GM19324 (cell line): ENCODE data around the gene HLA-F.

ENCODE experiments used
- ATAC-seq: cut with Tn5 transposase; IDR thresholded peaks from one replicate; pipeline ENCODE4 v1.9.1; 2021; ENCODE audit warnings: mild to moderate bottlenecking, moderate library complexity; ENCODE audit not compliant: unreplicated experiment, low FRiP score

Gene HLA-F

DNA sequence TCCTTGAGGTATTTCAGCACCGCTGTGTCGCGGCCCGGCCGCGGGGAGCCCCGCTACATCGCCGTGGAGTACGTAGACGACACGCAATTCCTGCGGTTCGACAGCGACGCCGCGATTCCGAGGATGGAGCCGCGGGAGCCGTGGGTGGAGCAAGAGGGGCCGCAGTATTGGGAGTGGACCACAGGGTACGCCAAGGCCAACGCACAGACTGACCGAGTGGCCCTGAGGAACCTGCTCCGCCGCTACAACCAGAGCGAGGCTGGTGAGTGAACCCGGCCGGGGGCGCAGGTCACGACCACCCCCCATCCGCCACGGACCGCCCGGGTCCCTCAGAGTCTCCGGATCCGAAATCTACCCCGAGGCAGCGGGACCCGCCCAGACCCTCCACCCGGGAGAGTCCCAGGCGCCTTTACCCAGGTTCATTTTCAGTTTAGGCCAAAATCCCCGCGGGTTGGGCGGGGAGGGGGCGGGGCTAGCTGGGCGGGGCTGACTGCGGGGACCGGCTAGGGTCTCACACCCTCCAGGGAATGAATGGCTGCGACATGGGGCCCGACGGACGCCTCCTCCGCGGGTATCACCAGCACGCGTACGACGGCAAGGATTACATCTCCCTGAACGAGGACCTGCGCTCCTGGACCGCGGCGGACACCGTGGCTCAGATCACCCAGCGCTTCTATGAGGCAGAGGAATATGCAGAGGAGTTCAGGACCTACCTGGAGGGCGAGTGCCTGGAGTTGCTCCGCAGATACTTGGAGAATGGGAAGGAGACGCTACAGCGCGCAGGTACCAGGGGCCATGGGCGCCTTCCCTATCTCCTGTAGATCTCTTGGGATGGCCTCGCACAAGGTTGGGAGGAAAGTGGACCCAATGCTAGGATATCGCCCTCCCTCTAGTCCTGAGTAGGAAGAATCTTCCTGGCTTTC, 693 bp downstream of the HLA-F start:
- peak; percentile 33 for ATAC-seq

DNA sequence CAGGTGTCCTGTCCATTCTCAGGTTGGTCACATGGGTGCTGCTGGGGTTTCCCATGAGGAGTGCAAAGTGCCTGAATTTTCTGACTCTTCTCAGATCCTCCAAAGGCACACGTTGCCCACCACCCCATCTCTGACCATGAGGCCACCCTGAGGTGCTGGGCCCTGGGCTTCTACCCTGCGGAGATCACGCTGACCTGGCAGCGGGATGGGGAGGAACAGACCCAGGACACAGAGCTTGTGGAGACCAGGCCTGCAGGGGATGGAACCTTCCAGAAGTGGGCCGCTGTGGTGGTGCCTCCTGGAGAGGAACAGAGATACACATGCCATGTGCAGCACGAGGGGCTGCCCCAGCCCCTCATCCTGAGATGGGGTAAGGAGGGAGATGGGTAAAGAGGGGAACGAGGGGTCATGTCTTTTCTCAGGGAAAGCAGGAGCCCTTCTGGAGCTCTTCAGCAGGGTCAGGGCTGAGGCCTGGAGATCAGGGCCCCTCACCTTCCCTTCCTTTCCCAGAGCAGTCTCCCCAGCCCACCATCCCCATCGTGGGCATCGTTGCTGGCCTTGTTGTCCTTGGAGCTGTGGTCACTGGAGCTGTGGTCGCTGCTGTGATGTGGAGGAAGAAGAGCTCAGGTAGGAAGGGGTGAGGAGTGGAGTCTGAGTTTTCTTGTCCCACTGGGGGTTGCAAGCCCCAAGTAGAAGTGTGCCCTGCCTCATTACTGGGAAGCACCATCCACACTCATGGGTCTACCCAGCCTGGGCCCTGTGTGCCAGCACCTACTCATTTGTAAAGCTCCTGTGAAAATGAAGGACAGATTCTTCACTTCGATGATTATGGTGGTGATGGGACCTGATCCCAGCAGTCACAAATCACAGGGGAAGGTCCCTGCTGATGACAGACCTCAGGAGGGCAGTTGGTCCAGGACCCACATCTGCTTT, 2.0 kb downstream of the HLA-F start:
- ATAC-seq, result no peak

DNA sequence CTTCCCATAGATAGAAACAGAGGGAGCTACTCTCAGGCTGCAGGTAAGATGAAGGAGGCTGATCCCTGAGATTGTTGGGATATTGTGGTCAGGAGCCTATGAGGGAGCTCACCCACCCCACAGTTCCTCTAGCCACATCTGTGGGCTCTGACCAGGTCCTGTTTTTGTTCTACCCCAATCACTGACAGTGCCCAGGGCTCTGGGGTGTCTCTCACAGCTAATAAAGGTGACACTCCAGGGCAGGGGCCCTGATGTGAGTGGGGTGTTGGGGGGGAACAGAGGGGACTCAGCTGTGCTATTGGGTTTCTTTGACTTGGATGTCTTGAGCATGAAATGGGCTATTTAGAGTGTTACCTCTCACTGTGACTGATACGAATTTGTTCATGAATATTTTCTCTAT, 2.8 kb downstream of the HLA-F start:
- ATAC-seq, result no peak

DNA sequence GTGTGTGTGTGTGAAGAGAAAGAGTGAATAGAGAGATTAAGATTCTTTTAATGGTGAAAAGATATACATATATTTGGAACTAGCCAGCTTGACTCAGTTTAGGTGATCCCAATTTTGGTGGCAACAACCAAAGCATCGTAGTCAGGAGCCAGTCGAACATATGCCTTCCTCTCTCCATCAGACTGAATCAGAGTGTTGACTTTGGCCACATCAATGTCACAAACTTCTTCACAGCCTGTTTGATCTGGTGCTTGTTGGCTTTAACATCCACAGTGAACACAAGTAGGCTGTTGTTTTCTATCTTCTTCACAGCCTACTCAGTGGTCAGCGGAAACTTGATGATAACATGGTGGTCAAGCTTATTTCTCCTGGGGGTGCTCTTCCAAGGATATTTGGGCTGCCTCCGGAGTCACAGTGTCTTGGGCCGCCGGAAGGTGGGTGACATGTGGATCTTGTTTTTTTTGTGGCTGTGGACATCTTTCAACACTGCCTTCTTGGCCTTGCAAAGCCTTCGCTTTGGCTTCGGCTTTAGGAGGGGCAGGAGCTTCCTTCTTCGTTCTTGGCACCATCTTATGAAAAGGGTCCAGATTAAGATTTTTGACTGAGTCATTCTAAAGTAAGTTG, 3.4 kb downstream of the HLA-F start:
- no peak for ATAC-seq

DNA sequence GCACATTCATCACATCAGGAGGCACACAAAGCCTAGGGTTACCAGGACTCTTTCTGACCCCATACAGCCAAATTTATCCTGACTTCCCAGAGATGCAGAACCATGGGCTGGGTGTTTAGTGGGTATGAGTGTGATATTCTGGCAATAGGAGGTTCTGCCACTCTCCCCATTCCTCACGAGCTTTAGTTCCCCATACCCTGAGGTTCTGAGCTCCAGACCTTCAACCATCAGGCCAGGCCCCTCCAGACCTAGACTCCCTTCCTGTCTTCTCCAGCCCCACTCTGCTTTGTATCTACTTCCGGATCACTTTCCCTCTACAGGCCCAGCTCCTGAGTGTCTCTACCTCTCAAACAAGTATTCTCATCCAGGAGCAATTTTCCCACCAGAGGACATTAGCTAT, 4.4 kb downstream of the HLA-F start:
- ATAC-seq, result no peak

DNA sequence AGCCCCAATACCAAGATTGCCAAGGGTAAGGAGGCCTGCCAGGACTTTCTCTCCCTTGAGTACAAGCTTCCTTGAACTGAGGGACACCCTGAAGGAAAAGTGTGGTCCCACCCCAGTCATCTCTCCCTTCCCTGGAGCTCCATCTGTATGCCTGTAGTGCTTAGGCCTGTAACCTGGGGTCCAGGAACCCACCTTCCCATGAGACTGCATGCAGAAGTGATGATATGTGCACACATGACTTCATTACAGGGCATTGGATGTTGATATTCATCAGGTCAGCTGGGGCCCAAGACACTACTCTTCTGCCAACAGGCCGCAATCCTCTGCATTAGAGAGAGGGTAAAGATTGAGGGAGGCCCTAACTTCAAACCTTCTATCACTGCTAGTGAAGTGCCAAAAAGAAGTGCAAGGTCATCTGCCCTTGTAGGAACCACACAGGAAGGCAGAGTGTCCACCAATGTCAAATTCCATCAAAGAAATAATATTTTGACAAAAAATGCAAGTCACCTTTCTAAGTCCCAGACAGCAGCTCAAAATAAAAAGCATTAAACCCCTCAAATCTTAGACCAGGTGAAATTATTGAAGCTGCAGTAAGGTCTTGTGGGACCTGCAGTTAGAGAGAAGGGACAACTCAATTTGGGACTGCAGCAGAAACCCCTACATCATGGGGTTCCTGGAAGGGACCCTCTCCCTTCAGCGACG, 5.1 kb downstream of the HLA-F start:
- ATAC-seq, result no peak

DNA sequence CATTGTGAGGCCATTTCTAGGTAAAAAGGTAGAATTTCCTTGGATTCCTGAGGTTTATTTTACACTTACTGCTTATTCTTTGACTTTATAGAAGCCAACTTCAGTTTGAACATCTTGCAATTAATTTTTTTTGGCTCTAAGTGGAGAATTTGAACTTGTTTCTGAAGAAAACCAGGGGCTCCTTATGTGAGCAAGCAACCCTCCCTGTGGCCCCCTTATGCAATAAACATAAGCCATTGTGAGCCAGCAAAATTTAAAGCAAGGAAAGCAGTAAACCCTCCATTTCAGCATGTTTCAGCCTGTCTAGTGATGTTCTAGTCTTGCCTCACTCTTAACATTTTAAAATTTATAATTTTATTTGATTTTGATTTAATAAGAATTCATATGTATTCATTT, 5.6 kb downstream of the HLA-F start:
- no peak for ATAC-seq

DNA sequence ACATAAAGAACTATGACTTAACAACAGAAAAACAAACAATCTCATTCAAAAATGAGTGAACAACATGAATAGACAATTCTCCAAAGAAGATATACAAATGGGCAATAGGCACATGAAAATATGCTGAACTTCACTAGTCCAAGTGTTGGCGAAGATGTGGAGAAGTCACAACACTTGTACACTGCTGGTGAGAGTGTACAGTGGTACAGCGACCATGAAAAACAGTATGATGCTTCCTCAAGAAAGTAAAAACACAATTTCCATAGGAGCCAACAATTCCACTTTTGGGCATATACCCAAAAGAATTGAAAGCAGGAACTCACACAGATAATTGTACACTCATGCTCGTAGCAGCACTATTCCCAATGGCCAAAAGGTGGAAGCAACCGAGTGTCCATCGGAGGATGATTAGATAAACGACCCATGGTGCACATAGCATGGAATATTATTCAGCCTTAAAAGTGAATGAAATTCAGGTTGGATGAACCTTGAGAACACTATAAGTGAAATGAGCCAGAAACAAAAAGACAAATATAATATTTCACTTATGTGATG, 6.6 kb downstream of the HLA-F start:
- ATAC-seq, result no peak

DNA sequence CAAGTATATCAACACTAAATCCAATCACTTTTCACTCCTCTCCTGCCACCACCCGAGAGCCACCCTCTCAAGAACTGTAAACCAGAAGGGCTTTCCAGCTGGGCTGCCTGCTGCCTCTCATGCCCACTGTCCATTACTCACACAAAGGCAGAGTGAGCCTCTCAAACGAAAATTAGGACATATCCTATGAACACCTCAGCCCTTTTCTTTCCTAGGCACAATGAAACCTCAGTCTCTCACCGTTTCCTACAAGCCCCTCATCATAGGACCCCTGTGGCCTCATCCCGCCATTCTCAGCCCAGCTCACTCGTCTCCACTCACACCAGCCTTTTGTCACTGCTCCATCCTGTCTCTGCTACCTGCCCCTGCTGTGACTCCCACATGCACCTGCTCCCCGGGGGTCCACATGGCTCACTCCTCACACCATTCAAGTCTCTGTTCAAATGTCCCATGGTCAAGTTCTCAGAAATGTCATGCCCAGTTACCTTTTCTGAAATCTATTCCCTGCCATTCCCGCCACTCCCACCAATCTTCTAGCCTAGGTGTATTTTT, 7.4 kb downstream of the HLA-F start:
- no peak for ATAC-seq

DNA sequence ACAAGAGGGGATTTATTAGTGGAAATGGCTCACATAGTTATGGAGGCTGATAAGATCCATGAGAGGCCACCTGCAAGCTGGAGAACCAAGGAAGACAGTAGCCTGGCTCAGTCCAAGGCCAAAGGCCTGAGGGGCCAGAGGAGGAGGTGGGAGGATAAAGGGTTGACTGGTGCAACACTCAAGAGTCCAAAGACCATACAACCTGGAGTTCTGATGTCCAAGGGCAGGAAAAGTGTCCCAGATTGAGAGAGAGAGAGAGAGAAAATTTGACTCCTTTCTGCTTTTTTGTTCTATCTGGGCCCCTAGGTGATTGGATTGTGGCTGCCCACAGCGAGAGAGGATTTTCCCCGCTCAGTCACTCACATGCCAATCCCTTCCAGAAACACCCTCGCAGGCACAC, 8.0 kb downstream of the HLA-F start:
- no peak for ATAC-seq

DNA sequence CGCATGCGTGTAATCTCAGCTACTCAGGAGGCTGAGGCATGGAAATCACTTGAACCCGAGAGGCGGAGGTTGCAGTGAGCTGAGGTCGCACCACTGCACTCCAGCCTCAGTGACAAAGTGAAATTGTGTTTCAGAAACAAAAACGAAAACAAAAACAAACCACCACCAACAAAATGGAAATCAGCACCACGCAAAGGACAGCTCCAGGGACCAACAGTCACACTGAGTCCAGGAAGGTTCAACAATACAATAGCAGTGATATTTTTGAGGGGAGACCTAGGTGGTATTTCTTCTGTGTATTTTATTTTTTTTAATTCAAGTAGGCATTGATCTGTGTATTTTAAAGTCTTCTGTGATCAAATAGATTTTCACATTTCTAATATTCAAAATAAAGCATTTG, 9.8 kb downstream of the HLA-F start:
- no peak for ATAC-seq

DNA sequence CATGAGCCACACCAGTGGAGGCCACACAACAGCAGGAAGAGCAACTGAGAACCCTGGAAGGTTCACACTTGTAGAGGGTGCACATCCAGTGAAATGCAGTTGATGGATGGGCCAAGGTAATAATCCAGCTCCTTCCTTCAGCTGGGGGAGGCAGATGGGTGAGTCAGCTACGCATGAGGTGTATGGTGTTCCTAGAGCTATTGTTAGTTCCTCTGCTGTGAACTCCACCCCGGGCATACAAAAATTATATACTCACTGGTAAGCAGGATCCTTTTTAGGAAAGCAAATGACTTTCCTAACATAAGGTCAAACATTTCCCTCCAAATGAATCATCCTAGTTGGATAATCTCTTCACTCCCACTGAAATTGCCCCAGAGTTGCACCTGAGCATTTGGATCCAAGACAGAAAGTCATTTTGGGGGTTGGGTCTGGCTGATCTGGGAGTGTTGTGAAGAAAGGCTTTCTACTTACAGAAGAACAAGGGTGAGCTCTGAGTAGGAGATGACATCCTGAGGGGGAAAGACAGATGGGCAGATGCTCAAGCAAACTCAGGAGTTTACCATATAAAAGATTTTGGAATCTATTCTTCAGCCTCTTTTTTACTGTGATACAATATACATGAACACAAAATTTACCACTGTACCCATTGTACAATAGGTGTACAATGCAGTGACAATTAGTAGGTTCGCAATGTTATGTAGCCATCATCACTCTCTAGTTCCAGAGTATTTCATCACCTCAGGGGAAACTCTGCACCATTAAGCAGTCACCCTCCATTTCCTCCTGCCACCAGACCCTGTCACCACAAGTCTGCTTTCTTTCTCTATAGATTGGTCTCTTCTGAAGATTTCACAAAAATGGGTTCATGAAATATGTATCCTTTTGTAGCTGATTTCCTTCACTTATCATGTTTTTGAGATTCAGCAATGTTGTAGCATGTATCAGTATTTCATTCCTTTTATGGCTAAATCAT, 11.1 kb downstream of the HLA-F start:
- ATAC-seq, result no peak

DNA sequence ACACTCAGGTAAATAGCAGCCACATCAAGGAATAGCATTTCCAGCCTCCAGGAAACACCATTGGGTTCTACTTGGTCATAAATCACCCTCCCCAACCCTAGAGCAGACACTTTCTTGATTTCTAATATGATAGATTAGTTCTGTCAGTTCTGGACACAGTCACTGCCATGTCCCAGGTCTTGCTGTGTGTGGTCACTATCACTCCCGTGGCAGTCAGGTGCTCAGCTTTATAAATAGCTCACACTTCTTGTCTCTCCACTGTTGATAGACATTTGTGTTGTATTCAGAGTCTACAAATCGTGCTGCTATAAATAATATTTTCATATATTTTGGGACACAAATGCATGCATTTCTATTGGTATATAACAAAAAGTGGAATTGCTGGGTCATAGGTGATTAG, 13.3 kb downstream of the HLA-F start:
- no peak for ATAC-seq

DNA sequence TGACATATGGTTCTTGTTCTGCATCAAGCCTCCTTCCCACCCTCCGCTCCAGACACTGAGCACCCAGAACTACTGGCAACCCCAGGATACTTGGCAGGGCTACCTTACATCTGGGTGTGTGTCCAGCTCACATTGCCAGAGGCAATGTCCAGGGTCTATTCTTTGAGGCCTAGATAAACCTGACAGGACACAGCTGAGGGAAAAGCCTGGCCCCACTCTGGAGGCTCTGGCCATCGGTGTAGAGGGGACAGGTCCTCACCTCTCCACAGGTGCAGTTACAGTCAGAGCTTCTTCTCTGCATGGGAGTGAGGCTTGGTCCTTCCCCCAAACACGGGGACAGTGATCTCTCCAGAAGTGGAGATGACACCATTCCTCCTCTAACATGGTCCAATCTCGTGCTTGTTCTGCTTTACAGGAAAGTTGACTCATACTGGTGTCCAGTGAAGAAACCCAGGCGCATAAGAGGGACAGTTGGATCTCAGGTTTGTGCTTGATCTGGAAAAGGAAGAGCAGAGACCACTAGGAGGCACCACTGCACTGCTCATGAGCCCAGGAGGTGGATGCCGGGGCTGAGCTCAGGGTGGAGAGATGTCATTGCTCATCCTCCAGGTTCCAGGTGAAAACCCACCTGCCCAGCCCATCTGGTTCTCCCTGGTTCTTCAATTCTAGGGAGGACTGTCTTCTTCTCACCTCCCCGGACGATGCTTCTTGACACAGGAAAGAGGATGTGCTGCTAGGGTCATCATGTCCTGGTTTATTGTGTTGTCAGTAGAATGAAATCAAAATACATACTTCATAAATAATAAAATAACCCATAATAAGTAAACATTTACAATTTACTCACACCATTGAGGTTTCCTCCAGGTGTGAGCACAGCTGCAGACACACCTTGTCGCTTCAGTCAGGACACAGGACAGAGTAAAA, 14.7 kb downstream of the HLA-F start:
- peak; percentile 43 for ATAC-seq

DNA sequence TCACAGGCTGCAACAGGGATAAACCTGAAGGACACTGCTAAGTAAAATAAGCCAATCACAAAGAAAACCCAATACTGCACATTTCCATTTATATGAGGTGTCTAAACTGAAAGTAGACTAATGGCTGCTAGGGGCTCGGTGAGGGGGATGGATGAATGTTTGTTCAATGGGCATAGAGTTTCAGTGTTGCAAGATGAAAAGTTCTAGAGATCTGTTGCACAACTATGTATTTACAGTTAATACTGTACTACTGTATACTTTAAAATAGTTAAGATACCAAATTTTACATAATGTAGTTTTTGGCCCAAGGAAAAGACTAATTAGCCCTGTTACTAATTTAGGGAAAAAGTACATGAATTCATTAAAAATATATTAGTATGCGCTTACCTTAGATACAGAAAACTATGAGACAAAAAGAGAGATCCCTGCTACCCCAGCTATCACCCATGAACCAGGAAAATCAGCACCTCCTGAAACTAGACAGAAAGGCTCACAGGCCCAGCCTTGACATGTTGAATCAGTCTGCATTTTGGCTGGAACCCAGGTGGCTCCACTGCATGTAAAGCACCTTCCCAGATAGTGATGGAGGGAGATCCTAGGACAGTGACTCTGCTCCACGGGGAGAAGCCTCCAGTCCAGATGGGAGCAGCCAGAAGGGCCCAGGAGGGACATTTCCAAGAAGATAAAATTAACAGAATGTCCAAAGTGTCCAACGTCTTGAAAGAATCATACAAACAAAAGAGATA, 16.1 kb downstream of the HLA-F start:
- no peak for ATAC-seq

DNA sequence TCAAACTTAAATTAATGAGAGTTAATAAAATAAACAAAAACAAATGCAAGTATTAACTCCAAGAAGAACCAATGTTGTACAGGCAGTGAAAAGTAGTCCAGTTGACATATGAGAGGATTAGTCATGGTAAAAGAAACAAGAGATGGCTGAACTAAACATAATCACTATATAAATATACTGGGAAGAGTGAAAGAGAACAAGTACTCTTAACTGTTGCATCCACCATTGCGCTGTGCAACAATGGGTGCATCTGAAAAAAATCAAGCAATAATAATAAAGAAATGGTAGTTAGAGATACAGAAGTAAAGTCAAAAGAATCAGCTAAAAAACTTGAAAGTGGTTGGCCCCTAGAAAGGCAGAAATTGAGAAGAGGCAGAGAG, 16.6 kb downstream of the HLA-F start:
- ATAC-seq, result no peak

DNA sequence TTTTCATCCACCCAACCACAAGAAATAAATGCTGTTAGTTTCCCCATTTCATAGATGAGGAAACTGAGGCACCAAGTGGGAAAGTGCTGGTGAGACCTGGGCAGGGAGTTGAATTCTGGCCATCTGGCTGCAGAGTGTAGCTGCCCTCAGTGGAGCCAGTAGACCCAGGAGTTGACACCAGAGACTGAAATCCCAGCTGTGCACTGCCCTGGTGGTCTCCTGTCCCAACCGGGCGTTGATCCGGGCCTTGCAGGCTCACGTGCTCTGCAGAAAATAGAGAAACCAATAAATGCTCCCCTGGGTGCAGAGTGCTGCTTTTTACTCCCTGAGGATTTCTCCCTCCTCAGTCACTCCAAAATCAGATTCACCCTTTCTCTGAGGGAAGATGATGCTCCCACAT, 18.4 kb downstream of the HLA-F start:
- ATAC-seq, result no peak
